Activated effector memory CD4-positive, alpha-beta T cell treated with anti-CD3 and anti-CD28 coated beads, Interleukin-2, amount 50 U/mL, for 16 hours (primary cell): ENCODE measurements around the gene HBEGF.
A peak's percentile ranks its signal among the peaks of the same experiment; 100 is the strongest.

ENCODE experiments used
- DNase-seq: peaks from one replicate; pipeline ENCODE4 v3.0.0-alpha.2; 2020

Gene HBEGF

DNA sequence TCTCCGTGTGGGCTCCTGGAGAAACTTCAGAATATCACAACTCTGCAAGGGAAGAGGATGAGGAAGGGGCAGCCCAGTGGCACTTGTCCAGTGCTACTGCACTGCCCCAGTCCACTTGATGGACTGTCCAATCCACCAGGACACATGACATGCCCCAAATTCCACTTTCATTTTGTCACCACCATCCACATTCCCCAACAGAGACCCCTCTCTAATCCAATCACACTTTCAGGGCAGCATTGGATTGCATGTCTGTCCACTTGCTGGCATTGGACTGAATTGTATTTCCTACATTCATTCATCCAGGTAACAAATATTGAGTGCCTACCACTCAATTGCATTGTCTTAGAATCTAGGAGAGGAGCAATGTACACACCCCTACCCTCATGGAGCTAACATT, 14.8 kb downstream of the HBEGF start:
- DNase-seq: no peak

DNA sequence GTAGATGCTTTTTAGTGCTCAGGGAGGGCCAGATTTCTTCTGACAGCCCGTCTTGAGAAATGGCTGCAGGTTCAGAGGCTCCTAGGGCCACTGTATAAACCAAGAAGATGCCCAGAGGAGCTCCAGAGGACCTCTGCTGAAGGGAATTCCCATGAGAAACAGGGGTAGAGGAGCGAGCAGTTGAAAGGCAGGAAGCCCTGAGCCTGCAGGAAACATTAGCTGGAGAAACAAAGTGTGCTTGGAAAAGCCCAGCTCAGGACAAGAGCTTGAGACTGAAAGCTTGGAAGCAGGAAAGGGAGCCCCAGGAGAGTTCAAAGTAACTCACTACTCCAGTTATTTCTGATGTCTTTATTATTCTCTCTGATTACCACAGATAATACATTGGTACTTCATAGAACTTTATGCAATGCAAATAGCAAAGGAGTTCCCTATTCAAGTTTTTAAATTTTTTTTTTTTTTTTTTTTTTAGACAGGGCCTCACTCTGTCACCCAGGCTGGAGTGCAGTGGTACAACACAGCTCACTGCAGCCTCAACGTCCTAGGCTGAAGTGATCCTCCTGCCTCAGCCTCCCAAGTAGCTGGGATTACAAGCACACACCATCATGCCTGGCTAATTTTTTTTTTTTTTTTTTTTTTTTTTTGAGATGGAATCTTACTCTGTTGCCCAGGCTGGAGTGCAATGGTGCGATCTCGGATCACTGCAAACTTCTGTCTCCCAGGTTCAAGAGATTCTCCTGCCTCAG, 16.5 kb downstream of the HBEGF start:
- no peak for DNase-seq

DNA sequence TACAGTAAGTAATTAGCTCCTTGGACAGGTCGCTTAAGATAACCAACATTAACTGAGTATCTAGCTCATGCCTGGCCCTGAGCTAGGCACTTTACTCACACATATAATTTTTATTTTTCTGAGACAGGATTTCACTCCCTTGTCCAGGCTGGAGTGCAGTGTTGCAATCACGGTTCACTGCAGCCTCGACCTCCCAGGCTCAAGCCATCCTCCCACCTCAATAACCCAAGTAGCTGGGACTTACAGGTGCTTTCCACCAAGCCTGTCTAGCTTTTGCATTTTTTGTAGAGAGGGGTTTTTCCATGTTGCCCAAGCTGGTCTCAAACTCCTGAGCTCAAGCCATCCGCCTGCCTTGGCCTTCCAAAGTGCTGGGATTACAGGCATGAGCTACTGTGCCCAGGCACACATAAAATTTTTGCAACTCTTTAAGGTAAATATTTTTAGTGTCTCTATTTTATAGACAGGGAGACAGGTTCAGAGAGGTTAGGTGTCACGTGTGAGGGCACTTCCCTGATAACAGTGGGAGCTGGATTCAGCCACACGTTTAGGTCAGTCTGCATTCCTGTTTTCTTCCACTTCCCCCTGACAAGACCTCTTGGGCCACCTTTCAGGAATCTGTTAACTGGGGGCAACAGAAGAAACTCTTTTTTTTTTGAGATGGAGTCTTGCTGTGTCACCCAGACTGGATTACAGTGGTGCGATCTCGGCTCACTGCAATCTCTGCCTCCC, 18.2 kb downstream of the HBEGF start:
- DNase-seq: no peak

DNA sequence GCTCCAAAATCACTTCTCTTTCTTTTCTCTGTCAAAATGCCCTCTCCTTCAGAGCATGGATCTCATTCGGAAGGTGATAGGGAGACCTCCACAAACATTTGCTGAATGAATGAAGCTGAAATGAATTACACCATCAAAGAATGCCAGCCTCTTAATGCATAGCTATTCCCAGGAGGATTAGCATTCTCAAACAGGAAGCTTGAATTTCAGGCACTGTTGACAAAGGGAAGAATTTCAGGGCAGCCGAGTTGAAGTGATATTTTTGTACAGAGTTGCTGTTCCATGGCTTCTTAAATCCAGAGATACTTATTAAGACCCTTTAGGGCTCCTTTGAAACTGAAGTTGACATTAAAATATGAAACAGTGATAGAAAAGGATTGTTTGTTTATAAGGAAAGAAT, 18.8 kb downstream of the HBEGF start:
- no peak for DNase-seq

DNA sequence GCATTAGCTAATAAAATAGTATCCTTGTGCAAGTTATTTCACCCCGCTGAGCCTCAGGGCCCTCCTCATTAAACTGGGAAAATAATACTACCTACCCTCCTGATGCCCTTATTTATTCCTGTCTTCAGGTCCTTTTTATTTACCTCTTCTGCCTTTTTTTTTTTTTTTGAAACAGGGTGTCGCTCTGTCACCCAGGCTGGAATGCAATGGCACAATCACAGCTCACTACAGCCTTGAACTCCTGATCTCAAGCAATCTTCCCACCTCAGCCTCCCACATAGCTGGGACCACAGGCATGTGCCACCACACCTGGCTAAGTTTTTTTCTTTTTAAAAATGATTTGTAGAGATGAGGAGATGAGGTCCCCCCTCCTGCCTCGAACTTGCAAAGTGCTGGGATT, 20.9 kb downstream of the HBEGF start:
- no peak for DNase-seq

DNA sequence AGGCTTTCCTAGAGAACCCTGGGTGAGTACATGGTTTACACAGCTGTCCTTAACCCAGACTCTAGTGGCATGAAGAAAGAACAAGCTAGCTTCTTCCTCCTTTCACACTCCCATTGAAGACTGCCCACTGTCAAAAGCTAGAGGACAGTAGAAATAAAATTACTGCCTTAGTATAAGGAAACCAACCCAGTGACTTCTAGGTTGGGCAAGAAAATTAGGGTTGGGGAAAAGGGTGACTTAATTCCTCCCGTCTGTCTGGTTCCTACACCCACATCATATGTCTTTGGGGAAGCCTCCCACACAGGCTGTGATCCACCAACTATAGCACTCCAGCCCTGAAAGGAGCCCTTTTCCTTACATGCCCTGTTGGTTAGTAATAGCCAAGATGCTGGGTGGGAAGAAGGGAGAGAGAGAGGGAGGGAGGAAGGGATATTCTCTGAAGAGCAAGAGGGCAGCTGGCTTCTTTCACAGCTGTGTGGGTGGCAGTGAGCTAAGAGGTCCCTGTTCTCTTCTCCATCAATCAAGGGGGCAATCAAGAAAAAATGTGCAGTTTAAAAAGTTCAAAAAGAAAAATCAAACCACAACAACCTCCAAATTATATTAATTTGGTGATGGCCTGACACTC, 21.7 kb downstream of the HBEGF start:
- no peak for DNase-seq

DNA sequence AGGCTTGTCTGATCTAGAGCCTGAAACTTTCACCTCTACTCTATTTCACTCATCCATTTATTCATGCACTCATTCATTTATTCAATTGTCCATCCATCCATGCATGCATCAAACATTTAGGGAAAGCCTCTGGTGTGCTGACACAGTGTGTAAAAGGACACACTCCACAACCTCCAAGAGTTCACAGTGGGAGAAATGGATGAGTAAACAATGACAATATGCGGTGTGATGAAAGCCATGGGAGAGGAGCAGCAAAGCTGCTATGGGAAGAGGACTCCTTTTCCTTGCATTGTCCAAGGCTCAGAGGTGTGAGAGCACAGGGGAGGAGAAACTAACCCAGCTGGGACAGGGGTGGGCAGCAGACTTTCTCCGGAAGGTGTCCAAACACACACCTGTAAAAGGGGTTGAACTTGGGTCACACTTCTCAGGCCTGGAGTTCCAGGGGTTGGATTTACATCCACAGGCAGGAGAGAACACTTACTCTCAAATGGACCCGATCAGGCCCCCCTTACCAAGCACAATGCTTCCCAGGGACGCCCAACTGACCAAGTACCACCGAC, 22.3 kb downstream of the HBEGF start:
- no peak for DNase-seq

DNA sequence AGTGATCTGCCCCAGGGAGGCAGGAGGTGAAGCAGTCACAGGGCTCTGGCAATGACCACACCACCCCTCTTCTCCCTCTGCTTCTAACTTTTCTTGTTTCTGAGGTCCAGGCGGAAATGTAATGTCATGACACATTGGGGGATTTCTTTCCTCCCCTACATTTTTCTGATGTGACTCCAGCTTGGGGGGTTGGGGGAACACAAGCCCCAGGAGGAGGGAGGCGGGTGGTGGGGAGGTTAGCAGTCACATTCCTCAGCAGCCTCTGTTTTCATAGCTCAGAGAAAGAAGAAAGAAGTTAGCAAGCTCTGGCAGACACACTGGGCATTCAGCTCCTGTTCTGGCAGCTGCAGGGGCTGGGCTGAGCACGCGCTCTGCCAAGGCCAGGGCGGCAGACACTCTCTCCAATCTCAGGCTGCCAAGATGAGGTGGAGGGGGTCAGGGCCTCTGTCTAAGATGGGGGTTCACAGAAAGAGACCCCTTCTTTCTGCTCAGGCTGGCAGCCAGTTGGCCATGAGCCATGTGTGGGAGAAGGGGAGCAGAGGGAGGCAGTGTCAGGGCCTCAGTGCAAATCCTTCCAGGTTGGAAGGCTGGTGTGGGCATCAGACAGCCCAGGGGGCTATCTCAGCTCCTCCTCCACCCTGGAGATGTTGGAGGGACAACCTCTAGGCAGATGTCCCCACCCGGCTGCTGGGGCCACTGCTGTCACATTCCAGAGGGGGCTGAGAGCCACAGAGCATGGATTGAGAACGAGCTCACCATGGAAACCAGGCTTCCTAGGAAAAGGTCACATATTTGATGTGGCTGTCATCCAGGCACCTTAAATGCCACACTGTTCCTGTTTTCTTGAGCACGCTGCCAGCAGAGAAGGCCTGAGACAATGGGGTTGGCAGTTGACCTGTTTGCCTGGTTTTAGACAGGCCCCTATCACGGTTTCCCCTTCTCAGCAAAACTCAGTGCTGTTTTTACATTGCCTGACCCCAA, 23.4 kb downstream of the HBEGF start:
- DNase-seq: no peak

DNA sequence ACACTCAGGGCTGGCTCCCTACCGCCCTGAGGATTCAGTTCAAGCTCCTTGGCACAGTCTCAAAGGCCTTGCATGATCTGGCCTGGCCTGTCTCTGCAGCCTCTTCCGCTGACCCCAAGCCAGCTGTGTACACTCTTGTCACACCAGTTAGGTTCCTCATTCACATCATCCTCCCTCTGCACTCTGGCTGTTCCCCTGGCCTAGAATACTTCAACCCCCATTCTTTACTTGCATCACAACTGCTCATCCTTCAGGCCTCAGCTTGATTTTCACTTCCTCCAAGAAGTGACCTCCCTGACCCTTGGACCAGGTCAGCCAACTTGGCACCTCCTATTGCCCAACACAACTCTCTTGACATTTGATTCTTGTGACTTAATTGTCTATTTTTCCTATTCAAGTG, 24.6 kb downstream of the HBEGF start:
- DNase-seq: no peak

DNA sequence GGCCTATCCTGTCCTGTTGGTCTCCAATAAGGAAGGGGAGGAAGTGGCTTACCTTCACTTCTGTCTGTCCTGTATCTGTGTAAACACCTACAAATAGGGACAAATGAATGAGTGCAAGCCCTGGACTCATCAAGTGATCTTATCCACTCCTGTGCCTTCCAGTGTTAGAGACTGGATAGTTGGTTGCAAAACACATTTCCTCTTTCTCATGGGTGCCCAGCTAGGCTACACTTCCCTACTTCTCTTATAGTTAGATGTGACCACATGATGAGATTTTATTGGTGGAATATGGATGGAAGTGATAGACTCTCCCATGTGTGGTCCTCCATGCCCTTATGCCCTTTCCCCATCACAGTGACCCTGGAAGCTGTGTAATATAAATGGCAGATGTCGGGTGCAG, 26.6 kb downstream of the HBEGF start:
- DNase-seq: no peak

DNA sequence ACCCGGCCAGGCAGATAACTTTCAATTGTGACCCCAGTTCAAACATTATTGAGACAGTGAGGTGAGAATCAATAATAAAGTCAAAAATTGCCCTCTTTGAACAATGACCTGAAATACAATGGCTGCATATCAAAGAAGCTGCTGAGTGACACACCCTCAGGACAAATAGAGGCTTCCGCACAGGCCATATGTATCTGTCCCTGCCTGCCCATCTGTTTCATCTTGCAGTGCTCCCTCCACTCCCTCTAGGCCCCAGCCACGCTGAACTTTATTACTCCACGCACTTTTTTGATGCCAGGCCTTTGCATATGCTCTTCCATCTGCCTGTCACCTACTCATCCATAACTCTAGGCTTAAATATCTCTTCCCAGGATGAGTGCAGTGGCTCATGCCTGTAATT, 27.6 kb downstream of the HBEGF start:
- no peak for DNase-seq

DNA sequence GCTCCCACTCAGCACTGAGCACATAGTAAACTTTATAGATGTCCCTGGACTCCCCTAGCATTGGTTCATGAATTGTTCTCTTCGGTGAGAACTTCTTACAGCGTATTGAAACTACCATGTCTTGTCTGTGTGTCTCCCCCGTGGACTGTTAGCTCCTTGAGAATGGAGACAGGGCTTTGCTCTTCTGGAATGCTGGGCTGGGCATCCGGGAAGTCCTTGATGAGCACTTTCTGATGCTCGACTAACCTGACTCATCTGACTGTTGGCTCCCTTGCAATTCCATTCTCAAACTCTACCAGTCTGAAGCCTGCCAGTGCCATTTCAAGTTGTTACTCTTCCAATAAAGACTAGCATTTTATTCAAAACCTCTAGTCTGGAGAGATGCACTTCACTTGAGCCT, 28.5 kb downstream of the HBEGF start:
- no peak for DNase-seq

DNA sequence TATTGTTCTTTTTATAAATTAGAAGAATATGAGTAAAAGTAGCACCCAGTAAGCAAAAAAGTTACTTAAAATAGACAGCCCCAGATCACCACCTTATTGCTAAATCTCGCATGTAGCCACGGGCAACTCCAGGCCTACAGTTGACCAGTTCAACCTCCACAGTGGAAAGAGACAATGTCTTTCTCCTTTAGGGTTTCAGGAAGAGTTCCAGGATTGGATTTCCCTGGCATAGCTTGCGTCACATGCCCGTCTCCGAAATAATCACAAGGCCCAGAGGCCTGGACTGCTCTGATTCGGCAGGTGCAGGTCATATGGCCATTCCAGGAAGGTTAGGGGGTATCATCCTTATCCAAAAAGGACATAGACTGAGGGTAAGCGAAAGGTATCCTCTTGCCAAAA, 33.6 kb downstream of the HBEGF start:
- DNase-seq: no peak

DNA sequence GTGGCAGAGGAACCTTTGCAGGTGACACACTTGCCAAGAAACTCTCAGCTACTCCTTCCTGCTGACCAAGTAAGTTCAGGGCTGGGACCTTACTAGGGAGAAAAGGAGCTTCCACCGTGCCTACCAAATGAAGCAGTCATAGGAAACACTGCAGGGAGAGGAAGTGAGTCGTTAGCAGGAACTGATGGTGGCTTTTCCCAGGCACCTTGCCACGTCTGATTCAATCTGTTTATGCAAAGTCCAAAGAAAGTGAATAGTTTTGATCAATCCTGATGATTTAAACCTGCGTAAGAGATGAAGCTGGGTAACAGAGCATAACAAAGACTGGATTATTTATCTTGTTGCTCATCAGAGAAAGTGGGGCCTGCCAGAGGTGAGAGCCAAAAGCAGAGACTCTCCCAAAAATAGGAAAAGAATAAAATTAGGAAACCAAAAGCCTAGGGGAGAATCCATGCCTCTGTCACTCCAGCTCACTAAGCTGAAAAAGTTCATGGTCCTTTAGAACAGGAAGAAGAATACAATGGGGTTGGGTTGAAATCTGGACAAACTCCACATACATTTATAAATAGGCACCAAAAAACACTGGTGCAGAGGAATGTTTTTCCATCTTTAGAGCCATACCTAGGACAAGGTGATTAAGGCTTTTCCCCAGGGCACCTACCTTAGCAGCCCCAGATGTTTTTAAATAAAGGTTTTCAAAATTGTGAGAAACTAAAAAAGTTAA, 34.2 kb downstream of the HBEGF start:
- DNase-seq: no peak

DNA sequence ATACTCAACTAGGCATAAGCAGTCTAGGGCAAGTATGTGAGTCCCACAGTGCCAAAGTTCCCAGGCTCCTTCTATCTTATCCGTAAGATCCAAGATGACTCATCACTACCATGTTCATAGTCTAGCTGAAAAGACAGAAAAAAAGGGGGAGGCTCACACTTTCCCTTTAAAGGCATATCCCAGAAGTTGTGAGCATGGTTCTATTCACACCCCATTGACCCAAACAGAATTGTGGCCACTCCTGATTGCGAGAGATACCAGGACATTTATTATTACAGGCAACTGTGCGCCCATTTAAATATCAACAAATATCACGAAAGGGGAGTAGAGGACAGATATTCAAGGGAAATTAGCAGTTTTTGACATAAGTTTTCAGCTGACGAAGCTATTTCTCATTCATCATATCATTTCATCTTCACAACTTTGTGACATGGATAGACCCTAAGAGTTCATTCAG, 35.4 kb downstream of the HBEGF start:
- no peak for DNase-seq

DNA sequence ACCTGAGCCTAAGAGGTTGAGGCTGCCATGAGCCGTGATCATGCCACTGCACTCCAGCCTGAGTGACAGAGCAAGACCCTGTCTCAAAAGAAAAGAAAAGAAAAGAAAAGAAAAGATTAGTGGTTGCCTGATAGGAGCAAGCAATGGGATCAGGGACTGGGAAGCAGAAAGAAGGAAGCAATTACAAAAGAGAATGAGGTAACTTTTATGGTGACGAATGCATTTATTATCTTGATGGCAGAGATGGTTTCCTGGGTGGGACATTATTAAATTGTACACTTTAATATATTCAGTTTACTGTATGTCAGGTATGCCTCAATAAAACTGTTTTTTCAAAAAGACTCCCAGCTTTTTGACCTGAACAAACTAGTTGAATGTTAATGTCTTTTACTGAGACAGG, 36.0 kb downstream of the HBEGF start:
- no peak for DNase-seq

DNA sequence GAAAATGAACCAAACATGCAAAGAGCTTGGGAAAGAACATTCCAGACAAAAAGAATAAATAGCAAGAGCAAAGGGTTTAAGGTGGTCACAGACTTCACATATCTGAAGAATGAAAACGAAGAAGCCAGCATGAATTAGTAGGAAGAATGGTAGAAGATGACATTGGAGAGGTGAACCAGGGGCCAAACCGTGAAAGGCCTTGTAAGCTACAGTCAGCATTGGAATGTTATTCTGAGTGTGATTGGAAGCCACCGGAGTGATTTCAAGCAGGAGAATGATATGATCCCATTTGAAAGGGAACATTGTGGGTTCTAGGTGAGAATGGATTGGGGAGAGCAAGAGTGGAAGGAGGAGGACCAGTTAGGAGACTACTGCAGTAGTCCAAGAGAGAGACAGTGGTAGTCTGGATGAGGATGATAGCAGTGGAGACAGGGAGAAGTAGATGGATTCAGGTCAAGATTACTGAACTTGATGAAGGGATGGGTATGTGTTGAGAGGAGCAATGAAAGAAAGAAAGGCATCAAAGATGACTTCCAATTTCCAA, 36.6 kb downstream of the HBEGF start:
- no peak for DNase-seq

DNA sequence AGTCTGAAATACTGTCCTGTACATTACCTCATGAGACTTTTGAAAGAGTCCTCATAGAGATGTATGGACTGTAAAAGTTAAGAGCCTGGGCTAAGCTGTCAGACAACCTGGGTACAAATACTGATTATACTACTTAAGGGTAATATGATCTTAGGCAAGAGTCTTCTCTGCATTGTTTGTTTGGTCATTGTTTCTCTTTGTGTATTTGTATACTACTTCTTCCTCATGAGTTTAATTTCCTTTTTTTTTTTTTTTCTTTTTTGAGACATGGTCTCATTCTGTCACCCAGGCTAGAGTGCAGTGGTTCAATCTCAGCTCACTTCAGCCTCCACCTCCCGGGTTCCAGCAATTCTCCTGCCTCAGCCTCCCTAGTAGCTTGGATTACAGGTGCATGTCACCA, 40.9 kb downstream of the HBEGF start:
- DNase-seq: no peak

DNA sequence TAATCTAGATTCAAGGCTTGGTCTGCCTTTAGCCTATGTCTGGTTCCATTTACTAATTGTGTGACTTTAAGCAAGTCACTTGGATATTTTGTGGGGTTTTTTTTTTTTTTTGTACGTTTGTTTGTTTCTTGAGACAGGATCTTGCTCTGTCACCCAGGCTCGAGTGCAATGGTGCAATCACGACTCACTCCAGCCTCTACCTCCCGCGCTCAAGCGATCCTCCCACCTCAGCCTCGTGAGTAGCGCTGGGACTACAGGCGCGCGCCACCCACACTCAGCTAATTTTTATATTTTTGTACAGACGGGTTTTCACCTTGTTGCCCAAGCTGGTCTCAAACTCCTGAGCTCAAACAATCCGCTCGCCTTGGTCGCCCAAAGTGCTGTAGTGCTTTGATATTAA, 42.4 kb downstream of the HBEGF start:
- no peak for DNase-seq

DNA sequence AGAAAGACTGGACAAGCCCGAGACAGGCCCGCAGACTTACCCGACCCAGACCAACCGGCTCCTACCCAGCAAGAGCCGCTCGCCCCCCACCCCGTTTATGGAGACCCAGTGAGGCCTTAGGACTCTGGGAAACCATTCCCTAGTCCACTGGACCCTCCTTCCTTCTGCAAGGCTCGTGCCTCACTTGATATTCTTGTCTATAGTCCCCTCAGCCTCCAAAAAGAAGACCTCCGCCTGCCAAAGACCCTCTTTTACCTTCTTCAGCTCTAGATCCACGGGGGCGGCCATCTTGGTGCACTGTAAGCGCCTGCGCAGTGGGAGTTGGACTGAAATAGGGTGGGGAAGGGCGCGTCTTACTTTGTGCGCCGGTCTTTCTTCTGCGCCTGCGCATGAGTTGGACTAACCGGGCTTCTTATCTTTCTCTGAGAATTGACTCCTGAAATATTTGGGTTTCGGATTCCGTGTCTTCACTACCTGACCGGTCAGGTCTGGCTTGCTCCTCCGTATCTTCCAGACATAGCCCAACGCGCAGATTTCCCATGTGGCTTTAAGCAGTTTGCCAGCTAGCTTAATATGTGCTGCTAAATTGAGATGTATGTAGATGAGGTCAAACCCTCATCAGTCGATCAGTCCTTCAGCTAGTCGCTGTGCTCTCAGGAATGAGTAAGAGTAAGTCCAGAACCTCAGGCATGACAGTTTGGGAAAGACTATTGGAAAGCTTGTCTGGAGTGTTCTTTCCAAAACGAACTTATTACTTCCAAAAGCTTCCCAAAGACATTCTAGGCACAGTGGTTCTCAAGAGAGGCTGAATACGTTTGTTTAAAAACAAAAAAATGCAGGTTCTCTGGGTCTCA, 43.4 kb downstream of the HBEGF start, which contains the start of gene PFDN1:
Gene PFDN1 (minus strand): TSS at position 316 of the 854 bp plus-strand sequence. CDS start 28 bp downstream, at position 288.
- DNase-seq: peak; percentile 96
